GM12878 (cell line): Measurements from ENCODE around the gene NR1D2. TPM values are rescaled to one million over a fixed set of nuclear protein-coding genes. Genes with fewer than 3 reads are reported as not detected.

Source experiments
- ATAC-seq: fragments of 200-7000 bp; cut with Tn5 transposase; 3 replicates; pipeline ENCODE4 v1.9.1; 2020; ENCODE audit warnings: mild to moderate bottlenecking, moderate library complexity
- BruUV-seq: library from RNA; stranded (reverse); fragments of 400-500 nt; replicated peaks from 2 replicates; lab custom pipeline; 2021; lab: Mats Ljungman, UMichigan
- CTCF ChIA-PET: fragments of 300-600 bp; sonication (Branson Sonifier 250); formaldehyde crosslinking; extraction: SDS; loops from one replicate; lab custom pipeline; 2021; ENCODE audit warnings: inconsistent platforms; lab: Yijun Ruan, JAX
- POLR2A ChIA-PET: fragments of 350-600 bp; formaldehyde crosslinking; extraction: SDS; loops from one replicate; lab custom pipeline; 2021; ENCODE audit warnings: inconsistent platforms; lab: Charles Lee
- RAD21 ChIA-PET: fragments of 300-600 bp; sonication (Branson Sonifier 250); formaldehyde crosslinking; loops from one replicate; lab custom pipeline; 2023; ENCODE audit warnings: antibody characterized with exemption; ENCODE audit not compliant: unreplicated experiment; lab: Charles Lee
- SMC1A ChIA-PET: fragments of 300-600 bp; sonication (Branson Sonifier 250); formaldehyde crosslinking; loops from one replicate; lab custom pipeline; 2023; ENCODE audit not compliant: unreplicated experiment, uncharacterized antibody; lab: Charles Lee
- DNase-seq: peaks from one replicate; pipeline ENCODE4 v3.0.0-alpha.2; 2011; ENCODE audit warnings: low read depth, low spot score
- FAIRE-seq: peaks from 3 replicates; lab custom pipeline; 2011; peaks lifted over from hg19 to GRCh38; lab: Jason Lieb, UNC
- H2AFZ ChIP-seq: 2 replicates; pipeline ENCODE4 v1.6.0; 2011; ENCODE audit warnings: low read depth, low read length, control low read depth; ENCODE audit not compliant: control insufficient read depth
- H3K27ac ChIP-seq: 2 replicates; pipeline ENCODE4 v1.5.1; 2011; ENCODE audit warnings: control low read depth; ENCODE audit not compliant: control insufficient read depth, insufficient read depth
- H3K27me3 ChIP-seq, 2 experiments: replicated peaks in 1 of 2; 2 replicates each; pipeline versions ENCODE4 v1.6.0 to v1.6.1; 2011; ENCODE audit warnings: low read length in 1 of 2; ENCODE audit not compliant: control insufficient read depth in 2 of 2, insufficient read depth in 2 of 2
- H3K36me3 ChIP-seq, 2 experiments: 2 replicates each; pipeline ENCODE4 v1.5.1; 2011; ENCODE audit warnings: low read length in 1 of 2; ENCODE audit not compliant: control insufficient read depth in 2 of 2, insufficient read depth in 2 of 2
- H3K4me1 ChIP-seq: 2 replicates; pipeline ENCODE4 v1.6.1; 2011; ENCODE audit warnings: mild to moderate bottlenecking, low read length, moderate library complexity, mixed read lengths; ENCODE audit not compliant: control insufficient read depth, insufficient read depth
- H3K4me2 ChIP-seq: 2 replicates; pipeline ENCODE4 v1.6.0; 2011; ENCODE audit warnings: control low read depth; ENCODE audit not compliant: control insufficient read depth, insufficient read depth
- H3K4me3 ChIP-seq: fragments of 200-600 bp; sonication (generic); 2 replicates; pipeline ENCODE4 v1.5.1; 2016
- H3K79me2 ChIP-seq: 2 replicates; pipeline ENCODE4 v1.6.0; 2011; ENCODE audit warnings: low read length; ENCODE audit not compliant: control insufficient read depth, insufficient read depth
- H3K9ac ChIP-seq: 2 replicates; pipeline ENCODE4 v1.8.0; 2011; ENCODE audit warnings: low read length, control low read depth, mixed read lengths; ENCODE audit not compliant: control insufficient read depth, insufficient read depth
- H3K9me3 ChIP-seq: replicated peaks from 3 replicates; pipeline ENCODE4 v1.5.1; 2011; ENCODE audit warnings: mild to moderate bottlenecking, low read length; ENCODE audit not compliant: control insufficient read depth, insufficient read depth
- H4K20me1 ChIP-seq: 2 replicates; pipeline ENCODE4 v1.6.0; 2011; ENCODE audit not compliant: control insufficient read depth, insufficient read depth
- BMI1 ChIP-seq: fragments of 450-650 bp; IDR thresholded peaks from 2 replicates; pipeline ENCODE4 v1.6.1; 2016; ENCODE audit warnings: mild to moderate bottlenecking, moderate library complexity, borderline replicate concordance
- FOXM1 ChIP-seq: IDR thresholded peaks from 2 replicates; pipeline ENCODE4 v1.6.1; 2012; ENCODE audit warnings: low read depth, mild to moderate bottlenecking, inconsistent platforms, low read length, moderate library complexity
- NR2F1 ChIP-seq: fragments of 450-650 bp; conservative IDR thresholded peaks from 2 replicates; pipeline ENCODE4 v1.6.1; 2017; ENCODE audit warnings: mild to moderate bottlenecking
- PAX8 ChIP-seq: fragments of 450-650 bp; IDR thresholded peaks from 2 replicates; pipeline ENCODE4 v1.6.1; 2017; ENCODE audit warnings: mild to moderate bottlenecking, moderate library complexity
- SMARCA5 ChIP-seq: fragments of 450-650 bp; IDR thresholded peaks from 2 replicates; pipeline ENCODE4 v1.6.1; 2017; ENCODE audit warnings: mild to moderate bottlenecking
- SREBF1 ChIP-seq: IDR thresholded peaks from 2 replicates; pipeline ENCODE4 v1.6.1; 2012; ENCODE audit warnings: mild to moderate bottlenecking, low read length
- TCF7 ChIP-seq: IDR thresholded peaks from 2 replicates; pipeline ENCODE4 v1.6.1; 2014; ENCODE audit warnings: antibody characterized with exemption, borderline replicate concordance
- WGBS: methylation state at CpG from one replicate; pipeline ENCODE4 v1.1.6; 2016; ENCODE audit warnings: low lambda C conversion rate; ENCODE audit not compliant: insufficient replicate concordance, insufficient coverage; ENCODE audit errors: missing lambda C conversion rate; 5-methylcytosine and 5-hydroxymethylcytosine counted together
- in situ Hi-C: fragments of 300-500 bp; cut with MboI; formaldehyde crosslinking; loops from 9 replicates; pipeline ENCODE4 v1.14.3; 2018; ENCODE audit warnings: mixed read lengths
- intact Hi-C: fragments of 100-400 bp; cut with micrococcal nuclease; formaldehyde crosslinking; loops from one replicate; pipeline ENCODE4 v1.14.2; 2022; ENCODE audit not compliant: unreplicated experiment
- polyA plus RNA-seq, 11 experiments: library from polyadenylated mRNA; depleted of rRNA in 4 of 11; unstranded in 6 of 11; stranded (reverse) in 5 of 11; fragments of >200 nt; fragmentation: Nextera tagmentation in 4 of 11; fragmentation: Illumina TruSeq in 1 of 11; extraction: Ambion mirVana in 4 of 11; extraction: Trizol in 1 of 11; gene quantifications; 1 replicate in 1 of 11; 2 replicates in 10 of 11; pipeline versions ENCODE4 v1.2.1 to v1.2.3, GENCODE V29; 2011 to 2016; ENCODE audit warnings: inconsistent platforms in 2 of 11, missing spikeins in 2 of 11, low read depth in 1 of 11
- total RNA-seq, 4 experiments: library from RNA; depleted of rRNA in 3 of 4; stranded (reverse); fragments of >200 nt in 3 of 4; fragmentation: Illumina TruSeq in 1 of 4; extraction: Trizol in 1 of 4; gene quantifications; 2 replicates each; pipeline versions ENCODE4 v1.2.1 to v1.2.3, GENCODE V29; 2013 to 2021
- TF ChIP-seq, protein P1 (sequence below): fragments of 150-350 bp; IDR thresholded peaks from 2 replicates; pipeline ENCODE4 v1.6.1; 2014; ENCODE audit warnings: mild to moderate bottlenecking, low read depth, low read length

Gene NR1D2
- total and polyA plus RNA-seq, 10 of the 15 experiments (the other 5 are each of a cell fraction or from before 2014, with no cell fraction given): 0.67 to 5.3 (median 2.6) TPM

DNA sequence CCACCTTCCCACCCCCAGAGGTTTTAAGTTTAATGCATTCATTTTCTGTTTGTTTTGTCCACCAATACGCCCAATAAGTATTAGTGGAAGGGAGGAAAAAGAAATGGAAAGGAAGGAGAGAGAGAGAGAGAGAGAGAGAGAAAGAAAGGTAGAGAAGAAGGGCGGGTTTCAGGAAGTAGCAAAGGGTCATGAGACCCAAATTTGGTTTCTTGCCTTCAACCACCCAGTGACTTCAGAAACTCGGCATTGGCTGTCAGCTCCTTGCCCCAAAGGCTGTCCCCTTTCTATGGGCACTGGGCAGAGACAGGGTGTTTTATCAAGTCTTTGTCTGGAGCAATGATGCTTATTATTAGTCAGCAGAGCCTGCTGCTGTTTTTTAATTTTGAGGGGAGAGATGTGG lies 13.5 kb upstream of the NR1D2 start:
- Histone ChIP-seq H3K27ac (no peak overlapping the region), H2AFZ (peak overlapping the region; percentile 56), H3K9me3 (no peaks in the 10 kb centered on the region), H4K20me1 (no peaks in the 10 kb centered on the region), H3K36me3 (no peaks in the 10 kb centered on the region), H3K4me1 (no peaks in the 10 kb centered on the region), H3K79me2 (no peaks in the 10 kb centered on the region), H3K4me2 (no peak overlapping the region), H3K27me3 (no peaks in the 10 kb centered on the region), H3K9ac (no peak overlapping the region; the same call in 1 of the 2 replicates), H3K4me3 (no peak overlapping the region)
- TF ChIP-seq SMARCA5 (no peak), TCF7 (no peak), NR2F1 (no peak), PAX8 (no peak)
- FAIRE-seq (no peak), ATAC-seq (peak; percentile 75), DNase-seq (no peak)
- intact Hi-C loops: no loop called here
- RAD21 ChIA-PET: no interaction called here
- SMC1A ChIA-PET: no interaction called here
- no TSS peak for BruUV-seq
- WGBS: 31% methylated on average over 3 of the region's 3 CpGs
- CTCF ChIA-PET: interaction anchor here (0.8 kb wide), 1 partner anchor 8 kb away, joined by 3 read pairs; no protein-coding TSS in a partner anchor
- in situ Hi-C loops: loop anchor here (25.0 kb wide), 1 partner anchor 1856 kb away; the partner anchor contains the start of genes NGLY1 and OXSM
- POLR2A ChIA-PET: no interaction called here

GRCh38 chr3:23932571-23932970 lies 12.5 kb upstream of the NR1D2 start:
- ChIA-PET POLR2A (interaction anchor here (0.7 kb wide), 1 partner anchor 9 kb away, joined by 3 read pairs; no protein-coding TSS in a partner anchor), CTCF (no interaction called here), SMC1A (no interaction called here), RAD21 (no interaction called here)
- no peak for FAIRE-seq
- Histone ChIP-seq H4K20me1 (no peaks in the 10 kb centered on the region), H2AFZ (no peak overlapping the region), H3K4me1 (no peaks in the 10 kb centered on the region), H3K4me2 (no peak overlapping the region), H3K9ac (no peak overlapping the region), H3K36me3 (no peaks in the 10 kb centered on the region), H3K79me2 (no peaks in the 10 kb centered on the region), H3K9me3 (no peaks in the 10 kb centered on the region), H3K27me3 (no peaks in the 10 kb centered on the region), H3K4me3 (no peak overlapping the region), H3K27ac (no peak overlapping the region)
- no peak for TF ChIP-seq FOXM1
- TF ChIP-seq, protein P1, sequence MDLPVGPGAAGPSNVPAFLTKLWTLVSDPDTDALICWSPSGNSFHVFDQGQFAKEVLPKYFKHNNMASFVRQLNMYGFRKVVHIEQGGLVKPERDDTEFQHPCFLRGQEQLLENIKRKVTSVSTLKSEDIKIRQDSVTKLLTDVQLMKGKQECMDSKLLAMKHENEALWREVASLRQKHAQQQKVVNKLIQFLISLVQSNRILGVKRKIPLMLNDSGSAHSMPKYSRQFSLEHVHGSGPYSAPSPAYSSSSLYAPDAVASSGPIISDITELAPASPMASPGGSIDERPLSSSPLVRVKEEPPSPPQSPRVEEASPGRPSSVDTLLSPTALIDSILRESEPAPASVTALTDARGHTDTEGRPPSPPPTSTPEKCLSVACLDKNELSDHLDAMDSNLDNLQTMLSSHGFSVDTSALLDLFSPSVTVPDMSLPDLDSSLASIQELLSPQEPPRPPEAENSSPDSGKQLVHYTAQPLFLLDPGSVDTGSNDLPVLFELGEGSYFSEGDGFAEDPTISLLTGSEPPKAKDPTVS: no peak
- TF ChIP-seq SREBF1: no peak
- no peak for TF ChIP-seq BMI1
- BruUV-seq: no TSS peak
- intact Hi-C loops: no loop called here
- in situ Hi-C loops: loop anchor here (25.0 kb wide), 1 partner anchor 1855 kb away; the partner anchor contains the start of genes NGLY1 and OXSM
- ATAC-seq: no peak
- DNase-seq: no peak
- 53% methylated on average over 3 of the region's 4 CpGs for WGBS
